ENCODE results near the gene ZNF341.

DNA sequence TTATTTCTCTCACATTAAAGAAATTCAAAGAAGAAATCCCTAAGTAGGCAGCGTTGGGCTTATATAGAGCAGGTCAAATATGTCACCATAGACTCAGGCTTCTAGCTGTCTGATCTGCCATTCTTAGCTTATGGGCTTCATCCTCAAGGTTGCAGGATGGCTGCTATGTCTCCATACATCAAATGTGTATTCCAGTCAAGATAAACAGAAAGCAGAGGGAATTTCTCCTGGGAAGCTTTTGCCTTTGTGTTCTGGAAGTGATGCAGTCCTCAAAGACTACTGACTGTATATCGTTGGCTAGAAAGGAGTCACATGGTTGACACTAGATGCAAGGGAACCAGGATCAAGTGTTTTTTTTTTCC is 36.0 kb downstream of the ZNF341 start:
- no peak for TF ChIP-seq EZH2 (IDR thresholded peaks at IDR 0.05; ENCODE audit: insufficient read depth, poor library complexity, severe bottlenecking)
- TF ChIP-seq EZH2phosphoT487 (IDR thresholded peaks at IDR 0.05; ENCODE audit: insufficient read depth, low read depth): no peak
